Astrocyte (in vitro differentiated cells and primary cell): ENCODE results near the gene SERPINB6. TPM values are rescaled to one million over a fixed set of nuclear protein-coding genes. Genes with fewer than 3 reads are reported as not detected.

Experiments
- DNase-seq: peaks from one replicate; pipeline ENCODE4 v3.0.0-alpha.2; 2010; ENCODE audit warnings: low read depth
- FAIRE-seq: peaks from 2 replicates; lab custom pipeline; 2011; peaks lifted over from hg19 to GRCh38; lab: Jason Lieb, UNC
- H2AFZ ChIP-seq: 2 replicates; pipeline ENCODE4 v1.6.0; 2012; ENCODE audit warnings: low read depth, low read length, inconsistent platforms
- H3K27ac ChIP-seq: 2 replicates; pipeline ENCODE4 v1.5.1; 2011; ENCODE audit warnings: low read depth, low read length, inconsistent platforms
- H3K27me3 ChIP-seq: 2 replicates; pipeline ENCODE4 v1.6.0; 2011; ENCODE audit warnings: low read length, inconsistent platforms; ENCODE audit not compliant: insufficient read depth
- H3K36me3 ChIP-seq: 2 replicates; pipeline ENCODE4 v1.5.1; 2011; ENCODE audit warnings: low read length, inconsistent platforms; ENCODE audit not compliant: insufficient read depth
- H3K4me1 ChIP-seq: 2 replicates; pipeline ENCODE4 v1.5.1; 2011; ENCODE audit warnings: low read length, inconsistent platforms; ENCODE audit not compliant: insufficient read depth
- H3K4me2 ChIP-seq: 2 replicates; pipeline ENCODE4 v1.6.0; 2012; ENCODE audit warnings: low read length, inconsistent platforms
- H3K4me3 ChIP-seq: 2 replicates; pipeline ENCODE4 v1.5.1; 2011; ENCODE audit warnings: low read depth, mild to moderate bottlenecking, low read length, inconsistent platforms; ENCODE audit not compliant: insufficient read depth
- H3K79me2 ChIP-seq: 2 replicates; pipeline ENCODE4 v1.6.0; 2012; ENCODE audit warnings: mild to moderate bottlenecking, low read length, inconsistent platforms; ENCODE audit not compliant: insufficient read depth
- H3K9ac ChIP-seq: 2 replicates; pipeline ENCODE4 v1.6.0; 2012; ENCODE audit warnings: mild to moderate bottlenecking, low read length, inconsistent platforms
- H3K9me3 ChIP-seq: 2 replicates; pipeline ENCODE4 v1.5.1; 2012; ENCODE audit warnings: low read depth, mild to moderate bottlenecking, low read length, inconsistent platforms; ENCODE audit not compliant: insufficient read depth
- H4K20me1 ChIP-seq: 2 replicates; pipeline ENCODE4 v1.6.0; 2012; ENCODE audit warnings: low read length, inconsistent platforms; ENCODE audit not compliant: insufficient read depth
- H3K27ac Mint-ChIP-seq: one replicate; pipeline ENCODE4 v1.8.0; 2021; ENCODE audit warnings: mild to moderate bottlenecking, mixed read lengths; ENCODE audit not compliant: unreplicated experiment
- H3K27me3 Mint-ChIP-seq: one replicate; pipeline ENCODE4 v1.8.0; 2021; ENCODE audit warnings: low read depth, mixed read lengths; ENCODE audit not compliant: unreplicated experiment
- H3K36me3 Mint-ChIP-seq: one replicate; pipeline ENCODE4 v1.8.0; 2021; ENCODE audit warnings: low read depth, mixed read lengths; ENCODE audit not compliant: unreplicated experiment
- H3K4me1 Mint-ChIP-seq: one replicate; pipeline ENCODE4 v1.8.0; 2021; ENCODE audit warnings: low read depth, mixed read lengths; ENCODE audit not compliant: unreplicated experiment
- H3K4me3 Mint-ChIP-seq: one replicate; pipeline ENCODE4 v1.8.0; 2021; ENCODE audit warnings: mild to moderate bottlenecking, moderate library complexity, mixed read lengths; ENCODE audit not compliant: unreplicated experiment
- H3K9me3 Mint-ChIP-seq: one replicate; pipeline ENCODE4 v1.8.0; 2021; ENCODE audit warnings: mild to moderate bottlenecking, mixed read lengths; ENCODE audit not compliant: unreplicated experiment
- EZH2 ChIP-seq: IDR thresholded peaks from 2 replicates; pipeline ENCODE4 v1.6.1; 2012; ENCODE audit warnings: mild to moderate bottlenecking, low read length, inconsistent platforms; ENCODE audit not compliant: insufficient read depth
- total RNA-seq: library from RNA; stranded (reverse); gene quantifications from 2 replicates; pipeline ENCODE4 v1.2.1, GENCODE V29; 2021
- TF ChIP-seq, protein P1 (sequence below): IDR thresholded peaks from 2 replicates; pipeline ENCODE4 v1.5.1; 2011; ENCODE audit warnings: low read depth, mild to moderate bottlenecking, inconsistent platforms, low read length, moderate library complexity; ENCODE audit not compliant: insufficient read depth

Gene SERPINB6
- total RNA-seq, 1 donor from 2014 or later: 68.4 TPM

DNA sequence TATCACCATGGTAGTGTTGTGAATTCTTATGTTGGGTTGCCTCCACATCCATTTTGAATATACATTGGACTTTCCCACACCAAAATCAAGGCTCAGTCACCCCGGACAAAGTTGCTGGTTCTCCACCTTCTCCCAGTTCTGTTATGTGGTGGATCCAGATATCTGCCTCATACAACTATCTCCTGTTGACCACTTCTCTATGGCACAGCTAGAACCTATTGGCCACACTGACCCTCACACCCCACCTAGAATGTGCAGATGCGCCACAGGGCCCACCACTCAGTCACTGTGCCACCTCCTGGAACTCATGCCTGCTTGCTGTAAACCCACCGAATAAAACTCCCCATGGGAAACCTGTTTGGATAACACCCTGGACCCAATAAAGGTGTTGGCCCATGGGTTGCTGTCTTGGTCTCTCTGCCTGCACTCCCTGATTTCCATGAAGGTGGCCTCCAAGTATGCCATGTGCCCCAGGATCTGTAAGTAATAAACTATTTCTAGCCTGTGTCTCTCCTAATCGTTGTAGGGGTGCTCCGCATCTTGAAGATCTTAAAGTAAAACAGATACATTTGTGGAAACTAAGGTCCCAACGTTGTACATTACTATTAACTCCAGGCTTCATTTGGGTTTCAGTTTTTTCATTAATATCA, 21.1 kb upstream of the SERPINB6 start:
- peaks cover 16% of the 10 kb centered on the region for H3K4me1 Mint-ChIP-seq
- no peaks in the 10 kb centered on the region for H3K36me3 ChIP-seq
- no peaks in the 10 kb centered on the region for H3K36me3 Mint-ChIP-seq
- no peaks in the 10 kb centered on the region for H3K79me2 ChIP-seq
- TF ChIP-seq, protein P1, sequence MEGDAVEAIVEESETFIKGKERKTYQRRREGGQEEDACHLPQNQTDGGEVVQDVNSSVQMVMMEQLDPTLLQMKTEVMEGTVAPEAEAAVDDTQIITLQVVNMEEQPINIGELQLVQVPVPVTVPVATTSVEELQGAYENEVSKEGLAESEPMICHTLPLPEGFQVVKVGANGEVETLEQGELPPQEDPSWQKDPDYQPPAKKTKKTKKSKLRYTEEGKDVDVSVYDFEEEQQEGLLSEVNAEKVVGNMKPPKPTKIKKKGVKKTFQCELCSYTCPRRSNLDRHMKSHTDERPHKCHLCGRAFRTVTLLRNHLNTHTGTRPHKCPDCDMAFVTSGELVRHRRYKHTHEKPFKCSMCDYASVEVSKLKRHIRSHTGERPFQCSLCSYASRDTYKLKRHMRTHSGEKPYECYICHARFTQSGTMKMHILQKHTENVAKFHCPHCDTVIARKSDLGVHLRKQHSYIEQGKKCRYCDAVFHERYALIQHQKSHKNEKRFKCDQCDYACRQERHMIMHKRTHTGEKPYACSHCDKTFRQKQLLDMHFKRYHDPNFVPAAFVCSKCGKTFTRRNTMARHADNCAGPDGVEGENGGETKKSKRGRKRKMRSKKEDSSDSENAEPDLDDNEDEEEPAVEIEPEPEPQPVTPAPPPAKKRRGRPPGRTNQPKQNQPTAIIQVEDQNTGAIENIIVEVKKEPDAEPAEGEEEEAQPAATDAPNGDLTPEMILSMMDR: no peak
- no peak for TF ChIP-seq EZH2
- no peaks in the 10 kb centered on the region for H3K9me3 Mint-ChIP-seq
- no peak overlapping the region for H3K9ac ChIP-seq
- H3K4me3 ChIP-seq: no peak overlapping the region
- H2AFZ ChIP-seq: no peak overlapping the region
- H3K27me3 Mint-ChIP-seq: peaks cover 2% of the 10 kb centered on the region
- no peak overlapping the region for H3K27ac ChIP-seq
- no peaks in the 10 kb centered on the region for H4K20me1 ChIP-seq
- no peaks in the 10 kb centered on the region for H3K9me3 ChIP-seq
- H3K4me2 ChIP-seq: no peak overlapping the region
- no peak for FAIRE-seq
- H3K4me1 ChIP-seq: peaks cover 16% of the 10 kb centered on the region
- no peak for DNase-seq
- no peak overlapping the region for H3K4me3 Mint-ChIP-seq
- no peak overlapping the region for H3K27ac Mint-ChIP-seq
- H3K27me3 ChIP-seq: no peaks in the 10 kb centered on the region

DNA sequence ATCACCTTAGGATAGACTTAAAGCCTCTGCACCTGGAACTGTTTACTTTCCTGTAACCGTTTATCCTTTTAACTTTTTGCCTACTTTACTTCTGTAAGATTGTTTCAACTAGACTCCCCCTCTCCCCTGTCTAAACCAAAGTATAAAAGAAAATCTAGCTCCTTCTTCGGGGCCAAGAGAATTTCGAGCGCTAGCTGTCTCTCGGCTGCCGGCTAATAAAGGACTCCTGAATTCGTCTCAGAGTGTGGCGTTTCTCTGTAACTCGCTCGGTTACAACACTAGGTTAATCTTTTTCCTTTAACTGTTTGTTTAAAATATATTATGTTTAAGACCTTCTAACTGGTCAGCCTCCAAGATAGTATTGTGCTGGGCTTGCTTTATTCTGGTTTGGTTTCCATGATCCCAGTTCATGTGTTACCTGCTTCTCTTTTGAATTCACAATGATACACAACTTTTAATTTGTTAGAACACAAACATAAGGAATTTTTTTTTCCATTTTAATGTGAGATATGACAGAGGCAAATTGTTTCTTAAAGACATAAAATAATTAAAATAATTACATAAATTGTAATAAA, 19.7 kb upstream of the SERPINB6 start:
- H3K36me3 Mint-ChIP-seq: no peaks in the 10 kb centered on the region
- peak overlapping the region; percentile 91 for H3K9ac ChIP-seq

More for the DNA sequence above, 19.7 kb upstream of the SERPINB6 start:
- H3K4me1 Mint-ChIP-seq: peaks cover 23% of the 10 kb centered on the region
- Histone ChIP-seq H3K9me3 (no peaks in the 10 kb centered on the region), H3K27me3 (no peaks in the 10 kb centered on the region), H4K20me1 (no peaks in the 10 kb centered on the region), H2AFZ (peak overlapping the region; percentile 61), H3K4me1 (peaks cover 29% of the 10 kb centered on the region), H3K4me3 (peak overlapping the region; percentile 74), H3K27ac (peak overlapping the region; percentile 96), H3K4me2 (peak overlapping the region; percentile 87), H3K79me2 (no peaks in the 10 kb centered on the region), H3K36me3 (no peaks in the 10 kb centered on the region)
- FAIRE-seq: no peak
- TF ChIP-seq, protein P1: no peak
- TF ChIP-seq EZH2: no peak
- no peak for DNase-seq
- peak overlapping the region; percentile 100 for H3K27ac Mint-ChIP-seq
- no peaks in the 10 kb centered on the region for H3K27me3 Mint-ChIP-seq
- H3K4me3 Mint-ChIP-seq: no peak overlapping the region
- H3K9me3 Mint-ChIP-seq: no peaks in the 10 kb centered on the region
